Astrocyte of the spinal cord (primary cell): ENCODE measurements around the gene AKR7A2.

Source experiments
- DNase-seq: peaks from one replicate; pipeline ENCODE4 v3.0.0; 2011; ENCODE audit warnings: low read depth, low spot score
- H3K4me3 ChIP-seq: 2 replicates; pipeline ENCODE4 v1.5.1; 2011; ENCODE audit warnings: low read depth, mild to moderate bottlenecking, low read length, moderate library complexity
- CTCF ChIP-seq: IDR thresholded peaks from 2 replicates; pipeline ENCODE4 v1.5.1; 2012; ENCODE audit warnings: low read depth, mild to moderate bottlenecking, low read length, inconsistent platforms
- in situ Hi-C: cut with HindIII; loops from 2 replicates; pipeline ENCODE4 v1.10.0; 2017; ENCODE audit warnings: low sequenced_read_pairs

Gene AKR7A2

GRCh38 chr1:19310720-19311502 is 1.0 kb downstream of the AKR7A2 start:
- in situ Hi-C loops: no loop called here
- no peak for TF ChIP-seq CTCF
- H3K4me3 ChIP-seq: peak overlapping the region; percentile 74
- DNase-seq: peak; percentile 16

- no peak overlapping the region for H3K4me3 ChIP-seq
- no peak for DNase-seq
- in situ Hi-C loops: no loop called here
- no peak for TF ChIP-seq CTCF
Measured at GRCh38 chr1:19310061-19310460, 1.9 kb downstream of the AKR7A2 start.

GRCh38 chr1:19309123-19309813 is 2.7 kb downstream of the AKR7A2 start:
- in situ Hi-C loops: no loop called here

GRCh38 chr1:19308509-19308907 is 3.4 kb downstream of the AKR7A2 start:
- no peak overlapping the region for H3K4me3 ChIP-seq
- DNase-seq: no peak
- in situ Hi-C loops: no loop called here
- TF ChIP-seq CTCF: no peak

More at GRCh38 chr1:19309123-19309813, 2.7 kb downstream of the AKR7A2 start:
- no peak overlapping the region for H3K4me3 ChIP-seq
- no peak for TF ChIP-seq CTCF
- DNase-seq: peak; percentile 81

GRCh38 chr1:19307794-19308508 is 4.0 kb downstream of the AKR7A2 start:
- no peak for DNase-seq
- no peak overlapping the region for H3K4me3 ChIP-seq
- in situ Hi-C loops: no loop called here
- TF ChIP-seq CTCF: no peak

- in situ Hi-C loops: no loop called here
- no peak for TF ChIP-seq CTCF
Measured at GRCh38 chr1:19306941-19307340, 5.0 kb downstream of the AKR7A2 start.

More at GRCh38 chr1:19306941-19307340, 5.0 kb downstream of the AKR7A2 start:
- no peak for DNase-seq
- H3K4me3 ChIP-seq: no peak overlapping the region
